HUES64 (cell line): Measurements from ENCODE around the gene NTRK2.

Experiments used
- H3K27ac ChIP-seq: 2 replicates; pipeline ENCODE4 v1.7.0; 2013; ENCODE audit warnings: low read depth, low read length, inconsistent platforms
- H3K27me3 ChIP-seq: 2 replicates; pipeline ENCODE4 v1.6.1; 2013; ENCODE audit warnings: mild to moderate bottlenecking, low read length; ENCODE audit not compliant: insufficient read depth
- H3K36me3 ChIP-seq: 2 replicates; pipeline ENCODE4 v1.6.1; 2013; ENCODE audit warnings: mild to moderate bottlenecking, low read length; ENCODE audit not compliant: insufficient read depth
- H3K4me1 ChIP-seq: 2 replicates; pipeline ENCODE4 v1.6.1; 2013; ENCODE audit warnings: mild to moderate bottlenecking, low read length, moderate library complexity; ENCODE audit not compliant: insufficient read depth
- H3K4me3 ChIP-seq: 2 replicates; pipeline ENCODE4 v1.5.1; 2013; ENCODE audit warnings: mild to moderate bottlenecking, low read length, moderate library complexity
- H3K9ac ChIP-seq: 2 replicates; pipeline ENCODE4 v1.6.1; 2013; ENCODE audit warnings: mild to moderate bottlenecking, low read depth, low read length
- H3K9me3 ChIP-seq: 2 replicates; pipeline ENCODE4 v1.6.1; 2013; ENCODE audit warnings: low read depth, low read length; ENCODE audit not compliant: insufficient read depth
- WGBS: fragments of 150-250, 120-280 bp; methylation state at CpG from one replicate; pipeline ENCODE4 v1.1.7; 2013; ENCODE audit warnings: missing lambda C conversion rate; 5-methylcytosine and 5-hydroxymethylcytosine counted together

The NTRK2 gene

GRCh38 chr9:84955971-84956370 is 286.4 kb downstream of the NTRK2 start:
- Histone ChIP-seq H3K4me3 (no peak overlapping the region), H3K27ac (no peak overlapping the region), H3K4me1 (no peaks in the 10 kb centered on the region), H3K9ac (no peak overlapping the region), H3K36me3 (no peaks in the 10 kb centered on the region), H3K27me3 (peaks cover 6% of the 10 kb centered on the region), H3K9me3 (no peaks in the 10 kb centered on the region; the same call in 1 of the 2 replicates)
- 99% methylated on average over 3 of the region's 4 CpGs for WGBS

GRCh38 chr9:84959339-84959738 is 289.8 kb downstream of the NTRK2 start:
- H3K36me3 ChIP-seq = no peaks in the 10 kb centered on the region

GRCh38 chr9:84966876-84967830 is 297.6 kb downstream of the NTRK2 start:
- no peaks in the 10 kb centered on the region for H3K36me3 ChIP-seq
- no peak overlapping the region for H3K9ac ChIP-seq
- 88% methylated on average over 15 of the region's 15 CpGs for WGBS
- no peaks in the 10 kb centered on the region for H3K4me1 ChIP-seq
- H3K9me3 ChIP-seq = no peaks in the 10 kb centered on the region
- H3K4me3 ChIP-seq = no peak overlapping the region
- H3K27ac ChIP-seq = no peak overlapping the region
- H3K27me3 ChIP-seq = no peaks in the 10 kb centered on the region

More at GRCh38 chr9:84959339-84959738, 289.8 kb downstream of the NTRK2 start:
- Histone ChIP-seq H3K4me1 (no peaks in the 10 kb centered on the region), H3K9ac (no peak overlapping the region), H3K27ac (no peak overlapping the region), H3K27me3 (peaks cover 4% of the 10 kb centered on the region), H3K4me3 (no peak overlapping the region), H3K9me3 (no peaks in the 10 kb centered on the region; the same call in 1 of the 2 replicates)
- WGBS = 94% methylated on average over 5 of the region's 5 CpGs

- Histone ChIP-seq H3K4me3 (no peak overlapping the region), H3K27ac (no peak overlapping the region), H3K4me1 (no peaks in the 10 kb centered on the region), H3K36me3 (no peaks in the 10 kb centered on the region), H3K9ac (no peak overlapping the region), H3K27me3 (no peaks in the 10 kb centered on the region), H3K9me3 (no peaks in the 10 kb centered on the region)
- 93% methylated on average over 4 of the region's 4 CpGs for WGBS
These were observed 299.6 kb downstream of the NTRK2 start for GRCh38 chr9:84969084-84969483.

GRCh38 chr9:84969736-84970135 is 300.2 kb downstream of the NTRK2 start:
- no peaks in the 10 kb centered on the region for H3K36me3 ChIP-seq
- H3K9me3 ChIP-seq = no peaks in the 10 kb centered on the region
- H3K4me3 ChIP-seq = no peak overlapping the region
- H3K27ac ChIP-seq = no peak overlapping the region
- WGBS = 100% methylated on average over 1 of the region's 2 CpGs
- H3K9ac ChIP-seq = no peak overlapping the region
- no peaks in the 10 kb centered on the region for H3K4me1 ChIP-seq
- no peaks in the 10 kb centered on the region for H3K27me3 ChIP-seq

- Histone ChIP-seq H3K36me3 (no peaks in the 10 kb centered on the region), H3K4me1 (no peaks in the 10 kb centered on the region), H3K27ac (no peak overlapping the region), H3K4me3 (no peak overlapping the region), H3K9me3 (no peaks in the 10 kb centered on the region), H3K27me3 (no peaks in the 10 kb centered on the region), H3K9ac (no peak overlapping the region)
- 62% methylated on average over 2 of the region's 2 CpGs for WGBS
These were observed 300.9 kb downstream of the NTRK2 start for GRCh38 chr9:84970432-84970831.

GRCh38 chr9:84971571-84971970 is 302.0 kb downstream of the NTRK2 start:
- H3K36me3 ChIP-seq = no peaks in the 10 kb centered on the region
- H3K4me1 ChIP-seq = no peaks in the 10 kb centered on the region
- H3K9ac ChIP-seq = no peak overlapping the region
- no peak overlapping the region for H3K4me3 ChIP-seq
- H3K9me3 ChIP-seq = no peaks in the 10 kb centered on the region
- no peaks in the 10 kb centered on the region for H3K27me3 ChIP-seq
- no peak overlapping the region for H3K27ac ChIP-seq

- no peak overlapping the region for H3K9ac ChIP-seq
- no peaks in the 10 kb centered on the region for H3K9me3 ChIP-seq
- WGBS = no CpG with 5 or more reads among the region's 1 CpG
- no peaks in the 10 kb centered on the region for H3K36me3 ChIP-seq
- no peaks in the 10 kb centered on the region for H3K27me3 ChIP-seq
- no peak overlapping the region for H3K4me3 ChIP-seq
- H3K27ac ChIP-seq = no peak overlapping the region
- no peaks in the 10 kb centered on the region for H3K4me1 ChIP-seq
These were observed 304.7 kb downstream of the NTRK2 start for GRCh38 chr9:84974258-84974657.

GRCh38 chr9:84974855-84975254 is 305.3 kb downstream of the NTRK2 start:
- Histone ChIP-seq H3K36me3 (no peaks in the 10 kb centered on the region), H3K9ac (no peak overlapping the region), H3K27ac (no peak overlapping the region), H3K4me3 (no peak overlapping the region), H3K9me3 (no peaks in the 10 kb centered on the region), H3K27me3 (no peaks in the 10 kb centered on the region), H3K4me1 (no peaks in the 10 kb centered on the region)
- 96% methylated on average over 5 of the region's 5 CpGs for WGBS

- no peaks in the 10 kb centered on the region for H3K27me3 ChIP-seq
- H3K4me1 ChIP-seq = no peaks in the 10 kb centered on the region
- WGBS = 78% methylated on average over 2 of the region's 2 CpGs
These were observed 306.4 kb downstream of the NTRK2 start for GRCh38 chr9:84975926-84976325.

GRCh38 chr9:84978661-84979060 is 309.1 kb downstream of the NTRK2 start:
- no peaks in the 10 kb centered on the region for H3K36me3 ChIP-seq
- H3K4me1 ChIP-seq = no peaks in the 10 kb centered on the region
- H3K4me3 ChIP-seq = no peak overlapping the region
- H3K27ac ChIP-seq = no peak overlapping the region
- 87% methylated on average over 1 of the region's 1 CpG for WGBS
- no peaks in the 10 kb centered on the region for H3K9me3 ChIP-seq
- no peak overlapping the region for H3K9ac ChIP-seq
- H3K27me3 ChIP-seq = no peaks in the 10 kb centered on the region

More at GRCh38 chr9:84975926-84976325, 306.4 kb downstream of the NTRK2 start:
- no peaks in the 10 kb centered on the region for H3K36me3 ChIP-seq
- H3K9me3 ChIP-seq = no peaks in the 10 kb centered on the region
- no peak overlapping the region for H3K9ac ChIP-seq
- H3K4me3 ChIP-seq = no peak overlapping the region
- no peak overlapping the region for H3K27ac ChIP-seq
